C4-2B (cell line): ENCODE data around the gene TTLL10.

Experiments used
- H3K27ac ChIP-seq: fragments of 450-650 bp; 2 replicates; pipeline ENCODE4 v1.5.1; 2017
- ZFX ChIP-seq: fragments of 450-650 bp; IDR thresholded peaks from 2 replicates; pipeline ENCODE4 v1.6.1; 2017
- TF ChIP-seq, protein P1 (sequence below): fragments of 450-650 bp; conservative IDR thresholded peaks from 2 replicates; pipeline ENCODE4 v1.5.1; 2017; ENCODE audit warnings: mild to moderate bottlenecking

Gene TTLL10

GRCh38 chr1:1200876-1201810 lies 27.5 kb downstream of the TTLL10 start:
- TF ChIP-seq, protein P1, sequence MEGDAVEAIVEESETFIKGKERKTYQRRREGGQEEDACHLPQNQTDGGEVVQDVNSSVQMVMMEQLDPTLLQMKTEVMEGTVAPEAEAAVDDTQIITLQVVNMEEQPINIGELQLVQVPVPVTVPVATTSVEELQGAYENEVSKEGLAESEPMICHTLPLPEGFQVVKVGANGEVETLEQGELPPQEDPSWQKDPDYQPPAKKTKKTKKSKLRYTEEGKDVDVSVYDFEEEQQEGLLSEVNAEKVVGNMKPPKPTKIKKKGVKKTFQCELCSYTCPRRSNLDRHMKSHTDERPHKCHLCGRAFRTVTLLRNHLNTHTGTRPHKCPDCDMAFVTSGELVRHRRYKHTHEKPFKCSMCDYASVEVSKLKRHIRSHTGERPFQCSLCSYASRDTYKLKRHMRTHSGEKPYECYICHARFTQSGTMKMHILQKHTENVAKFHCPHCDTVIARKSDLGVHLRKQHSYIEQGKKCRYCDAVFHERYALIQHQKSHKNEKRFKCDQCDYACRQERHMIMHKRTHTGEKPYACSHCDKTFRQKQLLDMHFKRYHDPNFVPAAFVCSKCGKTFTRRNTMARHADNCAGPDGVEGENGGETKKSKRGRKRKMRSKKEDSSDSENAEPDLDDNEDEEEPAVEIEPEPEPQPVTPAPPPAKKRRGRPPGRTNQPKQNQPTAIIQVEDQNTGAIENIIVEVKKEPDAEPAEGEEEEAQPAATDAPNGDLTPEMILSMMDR, result no peak
- no peak for TF ChIP-seq ZFX
- H3K27ac ChIP-seq, result no peak overlapping the region

- TF ChIP-seq ZFX, result no peak
- TF ChIP-seq, protein P1, result no peak
- no peak overlapping the region for H3K27ac ChIP-seq
Measured at GRCh38 chr1:1202831-1203560, 29.3 kb downstream of the TTLL10 start.

GRCh38 chr1:1203561-1204424 lies 30.1 kb downstream of the TTLL10 start:
- no peak for TF ChIP-seq ZFX
- TF ChIP-seq, protein P1, result no peak
- H3K27ac ChIP-seq, result no peak overlapping the region

DNA sequence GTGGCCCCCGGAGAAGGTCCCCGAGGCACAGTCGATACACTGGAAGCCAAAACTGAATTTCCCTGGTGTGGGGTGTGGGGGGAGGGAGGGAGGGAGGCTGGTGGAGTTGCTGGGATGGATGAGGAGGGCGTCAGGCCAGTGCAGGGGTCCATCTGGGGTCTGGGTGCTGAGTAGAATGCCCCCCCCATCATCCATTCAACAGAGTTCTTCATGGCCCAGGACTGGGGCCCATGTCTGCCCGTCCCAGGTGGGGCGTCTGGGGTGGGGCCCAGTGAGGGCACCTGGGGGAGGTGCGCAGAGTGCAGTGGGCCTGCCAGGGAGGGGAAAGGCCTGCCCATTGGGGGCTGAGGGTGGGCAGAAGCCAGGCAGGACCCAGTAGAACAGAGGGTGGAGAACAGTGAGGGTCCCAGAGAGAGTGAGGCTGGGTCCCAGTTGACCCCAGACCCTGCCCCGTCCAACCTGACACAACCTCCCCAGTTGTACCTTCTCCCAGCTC lies 30.8 kb downstream of the TTLL10 start:
- TF ChIP-seq, protein P1, result no peak
- no peak for TF ChIP-seq ZFX
- no peak overlapping the region for H3K27ac ChIP-seq

DNA sequence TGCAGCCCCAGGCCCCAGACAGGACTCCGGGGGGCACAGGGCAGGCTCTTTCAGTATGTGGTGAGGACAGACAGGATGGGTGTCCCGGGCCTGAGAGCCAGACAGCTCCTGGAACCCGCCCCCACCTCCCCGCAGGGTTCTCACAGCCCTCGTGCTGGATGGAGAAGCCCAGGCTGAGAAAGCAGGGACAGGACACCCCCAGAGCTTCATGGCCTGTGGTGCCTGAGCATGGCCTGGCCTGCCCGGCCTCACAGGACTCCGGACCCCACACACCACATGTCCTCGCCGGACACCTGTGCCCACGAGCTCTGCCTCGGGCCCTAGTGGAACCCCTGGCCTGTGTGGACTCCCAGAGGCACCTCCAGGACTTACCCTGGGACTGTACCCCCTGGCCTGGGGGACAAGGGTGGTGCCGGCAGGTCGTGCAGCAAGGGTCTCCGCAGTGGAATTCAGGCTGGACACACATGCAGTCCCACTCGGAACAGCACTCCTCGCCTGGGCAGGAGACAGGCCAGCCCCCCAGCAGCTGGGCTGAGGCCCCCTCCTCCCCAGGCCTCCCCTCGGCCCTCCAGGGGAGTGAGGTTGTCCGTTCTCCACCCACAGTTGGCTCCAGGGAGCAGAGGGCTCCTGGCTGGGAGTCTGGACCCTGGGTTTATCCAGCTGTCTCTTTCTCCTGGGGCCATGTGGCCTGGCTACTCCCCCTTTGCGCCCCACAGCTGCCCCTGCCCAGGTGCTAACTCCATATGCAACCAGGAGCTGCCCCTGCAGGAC lies 31.5 kb downstream of the TTLL10 start:
- H3K27ac ChIP-seq, result peak overlapping the region; percentile 27; the same call in 1 of the 2 replicates
- TF ChIP-seq ZFX, result no peak
- TF ChIP-seq, protein P1, result no peak

- TF ChIP-seq, protein P1, result no peak
- TF ChIP-seq ZFX, result no peak
- peak overlapping the region; percentile 27 for H3K27ac ChIP-seq
Measured at GRCh38 chr1:1205769-1206375, 32.2 kb downstream of the TTLL10 start.
